Karpas-422 (cell line): Measurements from ENCODE around the gene PLA2G1B. TPM values are rescaled to one million over a fixed set of nuclear protein-coding genes. Genes with fewer than 3 reads are reported as not detected.

Experiments
- DNase-seq: peaks from one replicate; pipeline ENCODE4 v3.0.0-alpha.2; 2015
- H2AFZ ChIP-seq: fragments of 200-600 bp; sonication (generic); 2 replicates; pipeline ENCODE4 v1.6.1; 2014; ENCODE audit warnings: antibody characterized with exemption, low read length, mixed read lengths
- H3K27ac ChIP-seq: fragments of 200-600 bp; sonication (generic); 2 replicates; pipeline ENCODE4 v1.5.1; 2014; ENCODE audit warnings: mild to moderate bottlenecking, low read length, moderate library complexity
- H3K27me3 ChIP-seq: fragments of 200-600 bp; sonication (generic); 2 replicates; pipeline ENCODE4 v1.6.1; 2014; ENCODE audit warnings: low read length, mixed read lengths
- H3K36me3 ChIP-seq: fragments of 200-600 bp; sonication (generic); 2 replicates; pipeline ENCODE4 v1.6.1; 2014; ENCODE audit warnings: low read length, mixed read lengths; ENCODE audit not compliant: insufficient read depth
- H3K4me1 ChIP-seq: fragments of 200-600 bp; sonication (generic); 2 replicates; pipeline ENCODE4 v1.6.1; 2014; ENCODE audit warnings: mild to moderate bottlenecking, low read length, mixed read lengths
- H3K4me2 ChIP-seq: fragments of 200-600 bp; sonication (generic); 2 replicates; pipeline ENCODE4 v1.6.1; 2014; ENCODE audit warnings: low read length, low read depth, mild to moderate bottlenecking; ENCODE audit not compliant: poor library complexity, severe bottlenecking
- H3K4me3 ChIP-seq: fragments of 200-600 bp; sonication (generic); 2 replicates; pipeline ENCODE4 v1.5.1; 2014; ENCODE audit warnings: mild to moderate bottlenecking, antibody characterized with exemption, low read length, mixed read lengths
- H3K79me2 ChIP-seq: fragments of 200-600 bp; sonication (generic); 2 replicates; pipeline ENCODE4 v1.6.1; 2014; ENCODE audit warnings: mild to moderate bottlenecking, low read length, mixed read lengths
- H3K9ac ChIP-seq: fragments of 200-600 bp; sonication (generic); 2 replicates; pipeline ENCODE4 v1.6.0; 2014; ENCODE audit warnings: low read length
- H3K9me2 ChIP-seq: fragments of 200-600 bp; sonication (generic), shearing (Covaris generic); replicated peaks from 2 replicates; pipeline ENCODE4 v1.6.0; 2014; ENCODE audit warnings: mild to moderate bottlenecking, low read length, moderate library complexity; ENCODE audit not compliant: insufficient read depth
- H3K9me3 ChIP-seq: fragments of 300-700, 200-600 bp; sonication (generic); 2 replicates; pipeline ENCODE4 v1.6.1; 2014; ENCODE audit warnings: low read length, mixed read lengths
- H4K20me1 ChIP-seq: fragments of 200-600 bp; sonication (generic); 2 replicates; pipeline ENCODE4 v1.6.1; 2014; ENCODE audit warnings: mild to moderate bottlenecking, antibody characterized with exemption, low read length, low read depth; ENCODE audit not compliant: insufficient read depth
- total RNA-seq: library from RNA; depleted of rRNA; stranded (reverse); fragments of >200 nt; shearing (Covaris generic); gene quantifications from 2 replicates; pipeline ENCODE4 v1.2.3, GENCODE V29; 2014; ENCODE audit warnings: low replicate concordance; rRNA removed

Gene PLA2G1B
- total RNA-seq: not detected in 2 replicates

GRCh38 chr12:120327593-120327992 is at the start of gene PLA2G1B:
Gene PLA2G1B (minus strand): TSS chr12:120327779. CDS start chr12:120327753, 26 bp downstream.
- no peaks in the 10 kb centered on the region for H3K36me3 ChIP-seq
- H3K27ac ChIP-seq: no peak within 1 kb of the TSS
- H3K79me2 ChIP-seq: no peaks in the 10 kb centered on the region
- H4K20me1 ChIP-seq: no peaks in the 10 kb centered on the region
- H2AFZ ChIP-seq: no peak within 1 kb of the TSS
- H3K4me1 ChIP-seq: peaks cover 9% of the 10 kb centered on the region
- no peak within 1 kb of the TSS for H3K9ac ChIP-seq
- no peak within 1 kb of the TSS for H3K4me3 ChIP-seq
- H3K27me3 ChIP-seq: no peaks in the 10 kb centered on the region
- DNase-seq: no peak
- no peak within 1 kb of the TSS for H3K4me2 ChIP-seq
- no peaks in the 10 kb centered on the region for H3K9me3 ChIP-seq
- no peaks in the 10 kb centered on the region for H3K9me2 ChIP-seq

GRCh38 chr12:120376934-120377572 is 49.5 kb upstream of the PLA2G1B start:
- H3K4me3 ChIP-seq: no peak overlapping the region
- H4K20me1 ChIP-seq: no peaks in the 10 kb centered on the region
- H3K9ac ChIP-seq: no peak overlapping the region
- H3K4me2 ChIP-seq: no peak overlapping the region
- no peak overlapping the region for H3K27ac ChIP-seq
- H3K36me3 ChIP-seq: no peaks in the 10 kb centered on the region
- H3K27me3 ChIP-seq: no peaks in the 10 kb centered on the region
- no peaks in the 10 kb centered on the region for H3K9me2 ChIP-seq
- H2AFZ ChIP-seq: no peak overlapping the region
- no peaks in the 10 kb centered on the region for H3K79me2 ChIP-seq
- no peak for DNase-seq
- H3K4me1 ChIP-seq: peaks cover 6% of the 10 kb centered on the region; the same call in 1 of the 2 replicates
- no peaks in the 10 kb centered on the region for H3K9me3 ChIP-seq

- Histone ChIP-seq H3K27ac (no peak overlapping the region), H3K4me3 (no peak overlapping the region), H3K4me2 (no peak overlapping the region), H3K9me3 (no peaks in the 10 kb centered on the region), H4K20me1 (no peaks in the 10 kb centered on the region), H3K79me2 (no peaks in the 10 kb centered on the region), H3K4me1 (peaks cover 6% of the 10 kb centered on the region; the same call in 1 of the 2 replicates), H3K9ac (no peak overlapping the region), H3K27me3 (no peaks in the 10 kb centered on the region), H3K36me3 (no peaks in the 10 kb centered on the region), H2AFZ (no peak overlapping the region), H3K9me2 (no peaks in the 10 kb centered on the region)
- no peak for DNase-seq
Observed at GRCh38 chr12:120376416-120376815, 48.8 kb upstream of the PLA2G1B start.

- Histone ChIP-seq H3K36me3 (no peaks in the 10 kb centered on the region), H3K4me2 (no peak overlapping the region), H3K79me2 (no peaks in the 10 kb centered on the region), H3K27ac (no peak overlapping the region), H2AFZ (no peak overlapping the region), H3K4me1 (peaks cover 6% of the 10 kb centered on the region; the same call in 1 of the 2 replicates), H3K9me2 (no peaks in the 10 kb centered on the region), H3K9me3 (no peaks in the 10 kb centered on the region), H3K27me3 (no peaks in the 10 kb centered on the region), H3K9ac (no peak overlapping the region), H4K20me1 (no peaks in the 10 kb centered on the region), H3K4me3 (no peak overlapping the region)
- DNase-seq: no peak
Observed at GRCh38 chr12:120376009-120376408, 48.4 kb upstream of the PLA2G1B start.

- Histone ChIP-seq H2AFZ (no peak overlapping the region), H3K9me3 (no peaks in the 10 kb centered on the region), H3K27me3 (no peaks in the 10 kb centered on the region), H3K4me3 (no peak overlapping the region), H4K20me1 (no peaks in the 10 kb centered on the region), H3K4me1 (peaks cover 6% of the 10 kb centered on the region; the same call in 1 of the 2 replicates), H3K9ac (no peak overlapping the region), H3K27ac (no peak overlapping the region), H3K9me2 (no peaks in the 10 kb centered on the region), H3K79me2 (no peaks in the 10 kb centered on the region), H3K4me2 (no peak overlapping the region), H3K36me3 (no peaks in the 10 kb centered on the region)
- no peak for DNase-seq
Observed at GRCh38 chr12:120373683-120374082, 46.1 kb upstream of the PLA2G1B start.

GRCh38 chr12:120370343-120371243 is 43.0 kb upstream of the PLA2G1B start:
- H3K79me2 ChIP-seq: no peaks in the 10 kb centered on the region
- no peaks in the 10 kb centered on the region for H3K9me2 ChIP-seq
- H2AFZ ChIP-seq: no peak overlapping the region
- H3K27me3 ChIP-seq: no peaks in the 10 kb centered on the region
- H4K20me1 ChIP-seq: no peaks in the 10 kb centered on the region
- H3K36me3 ChIP-seq: no peaks in the 10 kb centered on the region
- H3K4me3 ChIP-seq: no peak overlapping the region
- no peaks in the 10 kb centered on the region for H3K9me3 ChIP-seq
- no peak overlapping the region for H3K9ac ChIP-seq
- no peak for DNase-seq
- H3K4me2 ChIP-seq: no peak overlapping the region
- no peak overlapping the region for H3K27ac ChIP-seq
- no peaks in the 10 kb centered on the region for H3K4me1 ChIP-seq

GRCh38 chr12:120369603-120370342 is 42.2 kb upstream of the PLA2G1B start:
- Histone ChIP-seq H3K36me3 (no peaks in the 10 kb centered on the region), H3K4me1 (no peaks in the 10 kb centered on the region), H3K9ac (no peak overlapping the region), H4K20me1 (no peaks in the 10 kb centered on the region), H3K4me3 (no peak overlapping the region), H3K9me2 (no peaks in the 10 kb centered on the region), H3K4me2 (no peak overlapping the region), H2AFZ (no peak overlapping the region), H3K79me2 (no peaks in the 10 kb centered on the region), H3K27ac (no peak overlapping the region), H3K27me3 (no peaks in the 10 kb centered on the region), H3K9me3 (no peaks in the 10 kb centered on the region)
- DNase-seq: no peak
